DOHH2 (cell line): ENCODE data around the gene LLPH.

Source experiments
- H3F3A ChIP-seq: fragments of 200-600 bp; sonication (generic), shearing (Covaris generic); 2 replicates; pipeline ENCODE4 v1.6.0; 2016; ENCODE audit warnings: antibody characterized with exemption, mild to moderate bottlenecking; ENCODE audit not compliant: control insufficient read depth, insufficient read depth
- H3K27ac ChIP-seq: fragments of 200-600 bp; sonication (generic); 2 replicates; pipeline ENCODE4 v1.5.1; 2014; ENCODE audit warnings: low read depth, mild to moderate bottlenecking, low read length, moderate library complexity
- H3K27me3 ChIP-seq: fragments of 200-600 bp; sonication (generic); 2 replicates; pipeline ENCODE4 v1.6.1; 2014; ENCODE audit warnings: mild to moderate bottlenecking, low read length, mixed read lengths; ENCODE audit not compliant: control insufficient read depth
- H3K36me3 ChIP-seq: fragments of 200-600 bp; sonication (generic); 2 replicates; pipeline ENCODE4 v1.6.1; 2014; ENCODE audit warnings: mild to moderate bottlenecking, low read length, moderate library complexity, mixed read lengths; ENCODE audit not compliant: control insufficient read depth
- H3K4me1 ChIP-seq: fragments of 200-600 bp; sonication (generic); 2 replicates; pipeline ENCODE4 v1.6.1; 2014; ENCODE audit warnings: mild to moderate bottlenecking, low read length, mixed read lengths; ENCODE audit not compliant: control insufficient read depth
- H3K4me2 ChIP-seq: fragments of 200-600 bp; sonication (generic); 2 replicates; pipeline ENCODE4 v1.6.0; 2014; ENCODE audit warnings: mild to moderate bottlenecking, low read length, moderate library complexity
- H3K4me3 ChIP-seq: fragments of 200-600 bp; sonication (generic); 2 replicates; pipeline ENCODE4 v1.5.1; 2014; ENCODE audit warnings: mild to moderate bottlenecking, low read length, mixed read lengths
- H3K79me2 ChIP-seq: fragments of 200-600 bp; sonication (generic); 2 replicates; pipeline ENCODE4 v1.6.1; 2014; ENCODE audit warnings: mild to moderate bottlenecking, low read length, mixed read lengths; ENCODE audit not compliant: control insufficient read depth
- H3K9me2 ChIP-seq: fragments of 200-600 bp; sonication (generic); replicated peaks from 2 replicates; pipeline ENCODE4 v1.6.1; 2014; ENCODE audit warnings: mild to moderate bottlenecking, low read length, mixed read lengths; ENCODE audit not compliant: control insufficient read depth
- H3K9me3 ChIP-seq: fragments of 200-600 bp; sonication (generic); 2 replicates; pipeline ENCODE4 v1.6.1; 2014; ENCODE audit warnings: antibody characterized with exemption, low read length, mixed read lengths; ENCODE audit not compliant: control insufficient read depth, insufficient read depth
- H4K20me1 ChIP-seq: fragments of 200-600 bp; sonication (generic); 2 replicates; pipeline ENCODE4 v1.6.0; 2014; ENCODE audit warnings: low read depth, mild to moderate bottlenecking, antibody characterized with exemption, low read length, moderate library complexity; ENCODE audit not compliant: control insufficient read depth, insufficient read depth
- CTCF ChIP-seq: fragments of 200-600 bp; sonication (generic); IDR thresholded peaks from one replicate; pipeline ENCODE4 v1.5.1; 2014; ENCODE audit warnings: antibody characterized with exemption, mild to moderate bottlenecking, low read depth, low read length; ENCODE audit not compliant: poor library complexity, severe bottlenecking
- EZH2phosphoT487 ChIP-seq: fragments of 200-600 bp; sonication (generic); IDR thresholded peaks from 2 replicates; pipeline ENCODE4 v1.6.1; 2017; ENCODE audit warnings: borderline replicate concordance, mild to moderate bottlenecking, antibody characterized with exemption, low read length, moderate library complexity, mixed read lengths

The LLPH gene

GRCh38 chr12:66166561-66166960 is 36.0 kb upstream of the LLPH start:
- Histone ChIP-seq H3K79me2 (peaks cover 75% of the 10 kb centered on the region), H3K9me3 (peaks cover 26% of the 10 kb centered on the region), H3K36me3 (peaks cover 48% of the 10 kb centered on the region), H3K27me3 (no peaks in the 10 kb centered on the region), H3K9me2 (no peaks in the 10 kb centered on the region), H3K4me2 (no peak overlapping the region), H3F3A (peaks cover 7% of the 10 kb centered on the region), H3K4me3 (no peak overlapping the region), H4K20me1 (no peaks in the 10 kb centered on the region), H3K4me1 (peaks cover 11% of the 10 kb centered on the region), H3K27ac (no peak overlapping the region)
- TF ChIP-seq CTCF (no peak), EZH2phosphoT487 (no peak)

GRCh38 chr12:66165141-66165540 is 34.6 kb upstream of the LLPH start:
- Histone ChIP-seq H3K36me3 (peaks cover 55% of the 10 kb centered on the region), H3K9me2 (no peaks in the 10 kb centered on the region), H3K27ac (no peak overlapping the region), H3K27me3 (no peaks in the 10 kb centered on the region), H3K4me1 (peaks cover 11% of the 10 kb centered on the region), H3K4me2 (no peak overlapping the region), H3K9me3 (peaks cover 26% of the 10 kb centered on the region), H4K20me1 (no peaks in the 10 kb centered on the region), H3K79me2 (peaks cover 87% of the 10 kb centered on the region), H3F3A (peaks cover 7% of the 10 kb centered on the region), H3K4me3 (no peak overlapping the region)
- TF ChIP-seq EZH2phosphoT487 = no peak
- no peak for TF ChIP-seq CTCF

- TF ChIP-seq CTCF (no peak), EZH2phosphoT487 (no peak)
- Histone ChIP-seq H3K4me3 (no peak overlapping the region), H3K79me2 (peaks cover 95% of the 10 kb centered on the region), H3F3A (peaks cover 7% of the 10 kb centered on the region), H3K9me2 (no peaks in the 10 kb centered on the region), H3K4me2 (no peak overlapping the region), H3K27me3 (no peaks in the 10 kb centered on the region), H3K9me3 (peaks cover 26% of the 10 kb centered on the region), H3K4me1 (peaks cover 11% of the 10 kb centered on the region), H3K27ac (no peak overlapping the region), H4K20me1 (no peaks in the 10 kb centered on the region), H3K36me3 (peaks cover 62% of the 10 kb centered on the region)
These were observed 33.8 kb upstream of the LLPH start for GRCh38 chr12:66164349-66164821.
